Chondrocyte (in vitro differentiated cells): ENCODE results near the gene RTP4. TPM values are rescaled to one million over a fixed set of nuclear protein-coding genes. Genes with fewer than 3 reads are reported as not detected.

Experiments used
- DNase-seq: peaks from one replicate; pipeline ENCODE4 v3.0.0; 2021; ENCODE audit warnings: mixed read lengths, low spot score
- H3K27ac Mint-ChIP-seq: one replicate; pipeline ENCODE4 v1.8.0; 2021; ENCODE audit warnings: mild to moderate bottlenecking, moderate library complexity, mixed read lengths; ENCODE audit not compliant: unreplicated experiment
- H3K27me3 Mint-ChIP-seq: 2 replicates; pipeline ENCODE4 v1.8.0; 2021; ENCODE audit warnings: low read depth, mixed read lengths
- H3K36me3 Mint-ChIP-seq: 2 replicates; pipeline ENCODE4 v1.8.0; 2021; ENCODE audit warnings: low read depth, mixed read lengths
- H3K4me1 Mint-ChIP-seq: 2 replicates; pipeline ENCODE4 v1.8.0; 2021; ENCODE audit warnings: low read depth, mild to moderate bottlenecking, mixed read lengths
- H3K4me3 Mint-ChIP-seq: one replicate; pipeline ENCODE4 v1.8.0; 2021; ENCODE audit warnings: mild to moderate bottlenecking, moderate library complexity, mixed read lengths; ENCODE audit not compliant: unreplicated experiment
- H3K9me3 Mint-ChIP-seq: 2 replicates; pipeline ENCODE4 v1.8.0; 2021; ENCODE audit warnings: low read depth, mixed read lengths
- CTCF ChIP-seq: fragments of 200-600 bp; sonication (generic); IDR thresholded peaks from 2 replicates; pipeline ENCODE4 v1.5.0; 2021; ENCODE audit warnings: antibody characterized with exemption, mild to moderate bottlenecking, moderate library complexity
- total RNA-seq: library from RNA; stranded (reverse); gene quantifications from 3 replicates; pipeline ENCODE4 v1.2.1, GENCODE V29; 2021

The RTP4 gene
- total RNA-seq, 1 donor from 2014 or later = not detected

GRCh38 chr3:187323091-187323490 lies 45.1 kb upstream of the RTP4 start:
- peaks cover 15% of the 10 kb centered on the region for H3K4me1 Mint-ChIP-seq
- no peak overlapping the region for H3K4me3 Mint-ChIP-seq
- no peak overlapping the region for H3K27ac Mint-ChIP-seq
- H3K9me3 Mint-ChIP-seq = no peaks in the 10 kb centered on the region
- DNase-seq = no peak
- no peak for TF ChIP-seq CTCF
- H3K27me3 Mint-ChIP-seq = peaks cover 2% of the 10 kb centered on the region
- H3K36me3 Mint-ChIP-seq = no peaks in the 10 kb centered on the region

GRCh38 chr3:187325632-187326031 lies 42.6 kb upstream of the RTP4 start:
- Mint-ChIP-seq H3K27ac (no peak overlapping the region), H3K4me1 (no peaks in the 10 kb centered on the region), H3K27me3 (no peaks in the 10 kb centered on the region), H3K4me3 (no peak overlapping the region), H3K36me3 (no peaks in the 10 kb centered on the region), H3K9me3 (no peaks in the 10 kb centered on the region)
- TF ChIP-seq CTCF = no peak
- DNase-seq = no peak

- TF ChIP-seq CTCF = no peak
- Mint-ChIP-seq H3K4me1 (no peaks in the 10 kb centered on the region), H3K9me3 (no peaks in the 10 kb centered on the region), H3K27ac (no peak overlapping the region), H3K27me3 (peaks cover 6% of the 10 kb centered on the region), H3K4me3 (no peak overlapping the region), H3K36me3 (peaks cover 3% of the 10 kb centered on the region)
- DNase-seq = no peak
These were observed 40.3 kb upstream of the RTP4 start for GRCh38 chr3:187327845-187328244.

- H3K27me3 Mint-ChIP-seq = peaks cover 6% of the 10 kb centered on the region
- H3K36me3 Mint-ChIP-seq = peaks cover 3% of the 10 kb centered on the region
- H3K4me3 Mint-ChIP-seq = no peak overlapping the region
- no peaks in the 10 kb centered on the region for H3K4me1 Mint-ChIP-seq
- DNase-seq = no peak
- H3K27ac Mint-ChIP-seq = no peak overlapping the region
- H3K9me3 Mint-ChIP-seq = no peaks in the 10 kb centered on the region
- TF ChIP-seq CTCF = no peak
These were observed 39.5 kb upstream of the RTP4 start for GRCh38 chr3:187328691-187329090.

GRCh38 chr3:187334904-187335303 lies 33.3 kb upstream of the RTP4 start:
- Mint-ChIP-seq H3K4me3 (no peak overlapping the region), H3K4me1 (no peaks in the 10 kb centered on the region), H3K36me3 (peaks cover 5% of the 10 kb centered on the region), H3K9me3 (no peaks in the 10 kb centered on the region), H3K27ac (no peak overlapping the region), H3K27me3 (peaks cover 6% of the 10 kb centered on the region)
- no peak for DNase-seq
- TF ChIP-seq CTCF = no peak
